SH-SY5Y (cell line): ENCODE data around the gene CNGB1.

Experiments used
- GATA2 ChIP-seq: IDR thresholded peaks from 2 replicates; pipeline ENCODE4 v1.6.1; 2011; ENCODE audit warnings: mild to moderate bottlenecking, low read depth, low read length
- GATA3 ChIP-seq: IDR thresholded peaks from 2 replicates; pipeline ENCODE4 v1.6.1; 2011; ENCODE audit warnings: low read depth, mild to moderate bottlenecking, low read length, moderate library complexity

DNA sequence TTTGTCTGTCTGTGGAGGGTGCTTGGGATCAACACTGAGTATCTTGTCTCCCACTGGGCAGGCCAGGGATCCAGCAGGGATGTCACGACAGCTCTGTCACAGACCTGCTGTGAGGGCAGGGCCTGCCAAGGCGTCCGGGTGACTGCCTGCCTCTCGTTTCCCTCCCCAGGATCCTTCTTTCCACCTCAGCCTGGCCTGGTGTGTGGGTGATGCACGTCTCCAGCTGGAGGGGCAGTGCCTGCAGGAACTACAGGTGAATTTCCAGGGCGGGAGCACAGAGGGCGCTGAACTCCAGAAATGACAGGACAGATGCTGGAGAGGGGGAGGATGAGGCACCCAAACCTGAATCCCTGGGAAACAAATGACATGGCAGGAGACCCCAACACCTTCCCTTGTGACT is 47.9 kb upstream of the CNGB1 start:
- TF ChIP-seq GATA2 = no peak
- TF ChIP-seq GATA3 = no peak
